K562 (cell line): Measurements from ENCODE around the gene QKI. TPM values are rescaled to one million over a fixed set of nuclear protein-coding genes. Genes with fewer than 3 reads are reported as not detected.
"Not testable (repeated sequence)": the region's sequence is repeated elsewhere in the genome, so short reads cannot be mapped to it uniquely, and the experiment has no call there.

ENCODE experiments used
- ATAC-seq: fragments of 200-7000 bp; cut with Tn5 transposase; 3 replicates; pipeline ENCODE4 v1.9.1; 2020; ENCODE audit warnings: moderate library complexity
- BruUV-seq: library from RNA; stranded (reverse); fragments of 400-500 nt; replicated peaks from 2 replicates; lab custom pipeline; 2021; lab: Mats Ljungman, UMichigan
- CTCF ChIA-PET: fragments of 300-600 bp; formaldehyde crosslinking; extraction: SDS; loops from one replicate; lab custom pipeline; 2021; ENCODE audit warnings: low intra/inter-chr PET ratio; lab: Yijun Ruan, JAX
- POLR2A ChIA-PET: fragments of 300-600, 350-650 bp; sonication (Branson Sonifier 250); formaldehyde crosslinking; extraction: SDS; loops from one replicate; lab custom pipeline; 2021; ENCODE audit warnings: antibody characterized with exemption, inconsistent platforms; lab: Yijun Ruan, JAX
- DNase-seq, 4 experiments: peaks; one replicate each; pipeline versions ENCODE4 v3.0.0 to v3.0.0-alpha.2; 2011 to 2018; ENCODE audit warnings: low spot score in 3 of 4, mixed read lengths in 3 of 4; ENCODE audit errors: extremely low read depth in 1 of 4
- FAIRE-seq: peaks from 2 replicates; lab custom pipeline; 2011; peaks lifted over from hg19 to GRCh38; lab: Jason Lieb, UNC
- H2AFZ ChIP-seq: 2 replicates; pipeline ENCODE4 v1.6.0; 2011; ENCODE audit warnings: low read depth, low read length, control low read depth, inconsistent platforms
- H3K27ac ChIP-seq: fragments of 200-600 bp; 3 replicates; pipeline ENCODE4 v1.8.0; 2011; ENCODE audit warnings: low read depth, mild to moderate bottlenecking, control low read depth, inconsistent platforms, low read length, moderate library complexity, mixed read lengths; ENCODE audit errors: extremely low read depth
- H3K27me3 ChIP-seq, 2 experiments: fragments of 300-600 bp in 1 of 2; 2 replicates in 1 of 2; 3 replicates in 1 of 2; pipeline versions ENCODE4 v1.6.0 to v1.8.0; 2011; ENCODE audit warnings: inconsistent platforms in 2 of 2, low read length in 2 of 2, mild to moderate bottlenecking in 1 of 2, mixed read lengths in 1 of 2, moderate library complexity in 1 of 2; ENCODE audit not compliant: control insufficient read depth in 2 of 2, insufficient read depth in 2 of 2
- H3K36me3 ChIP-seq: fragments of 300-600 bp; 3 replicates; pipeline ENCODE4 v1.8.0; 2011; ENCODE audit warnings: mild to moderate bottlenecking, low read length, inconsistent platforms; ENCODE audit not compliant: control insufficient read depth, insufficient read depth
- H3K4me1 ChIP-seq, 2 experiments: fragments of 200-600 bp in 1 of 2; replicated peaks in 1 of 2; 2 replicates in 1 of 2; 3 replicates in 1 of 2; pipeline versions ENCODE4 v1.5.1 to v1.8.0; 2011; ENCODE audit warnings: inconsistent platforms in 2 of 2, low read length in 2 of 2, mild to moderate bottlenecking in 1 of 2, mixed read lengths in 1 of 2, moderate library complexity in 1 of 2; ENCODE audit not compliant: control insufficient read depth in 2 of 2, insufficient read depth in 2 of 2
- H3K4me2 ChIP-seq: 2 replicates; pipeline ENCODE4 v1.6.1; 2011; ENCODE audit warnings: low read length, control low read depth, inconsistent platforms, mixed read lengths; ENCODE audit not compliant: insufficient read depth
- H3K4me3 ChIP-seq: fragments of 200-600 bp; sonication (generic), shearing (Covaris generic); 2 replicates; pipeline ENCODE4 v1.5.1; 2016; ENCODE audit warnings: control low read depth, inconsistent platforms
- H3K79me2 ChIP-seq: fragments of 200-600 bp; 3 replicates; pipeline ENCODE4 v1.8.0; 2011; ENCODE audit warnings: low read length, inconsistent platforms; ENCODE audit not compliant: control insufficient read depth, insufficient read depth
- H3K9ac ChIP-seq, 2 experiments: 2 replicates each; pipeline versions ENCODE4 v1.6.0 to v1.6.1; 2011; ENCODE audit warnings: low read depth in 2 of 2, low read length in 2 of 2, control low read depth in 1 of 2, inconsistent platforms in 1 of 2, mild to moderate bottlenecking in 1 of 2, mixed read lengths in 1 of 2; ENCODE audit not compliant: insufficient read depth in 1 of 2
- H3K9me1 ChIP-seq: one replicate; pipeline ENCODE4 v1.6.0; 2011; ENCODE audit warnings: inconsistent platforms, mild to moderate bottlenecking, low read length, moderate library complexity; ENCODE audit not compliant: control insufficient read depth, insufficient read depth
- H3K9me3 ChIP-seq: replicated peaks from 2 replicates; pipeline ENCODE4 v1.5.1; 2011; ENCODE audit warnings: low read depth, low read length, inconsistent platforms; ENCODE audit not compliant: control insufficient read depth, insufficient read depth
- H4K20me1 ChIP-seq: replicated peaks from 2 replicates; pipeline ENCODE4 v1.6.1; 2011; ENCODE audit warnings: low read length, inconsistent platforms, mixed read lengths; ENCODE audit not compliant: control insufficient read depth, insufficient read depth
- ADNP ChIP-seq: fragments of 200-800 bp; sonication (Bioruptor generic); IDR thresholded peaks from 2 replicates; pipeline ENCODE4 v1.6.1; 2016; ENCODE audit warnings: missing genetic modification characterization, missing compliant biosample characterization
- BCOR ChIP-seq: fragments of 450-650 bp; IDR thresholded peaks from 2 replicates; pipeline ENCODE4 v1.6.1; 2016
- CBX1 ChIP-seq: sonication (generic); IDR thresholded peaks from 2 replicates; pipeline ENCODE4 v1.6.1; 2016; ENCODE audit warnings: antibody characterized with exemption, low read depth, mild to moderate bottlenecking
- CBX3 ChIP-seq, 2 experiments: IDR thresholded peaks; 1 replicate in 1 of 2; 2 replicates in 1 of 2; pipeline ENCODE4 v1.6.1; 2012; ENCODE audit warnings: inconsistent platforms in 2 of 2, low read length in 2 of 2, borderline replicate concordance in 1 of 2, control low read depth in 1 of 2
- CHD4 ChIP-seq: fragments of 200-600 bp; sonication (generic); IDR thresholded peaks from 3 replicates; pipeline ENCODE4 v1.6.1; 2012; ENCODE audit warnings: low read depth, mild to moderate bottlenecking, mixed read lengths, low read length, inconsistent platforms; ENCODE audit not compliant: insufficient read depth, insufficient replicate concordance, poor library complexity, severe bottlenecking
- FOXK2 ChIP-seq, 2 experiments: fragments of 450-650 bp; IDR thresholded peaks in 1 of 2; conservative IDR thresholded peaks in 1 of 2; 2 replicates each; pipeline ENCODE4 v1.6.1; 2016; ENCODE audit warnings: low read depth in 2 of 2, mild to moderate bottlenecking in 1 of 2
- HDAC2 ChIP-seq: fragments of 450-650 bp; IDR thresholded peaks from 2 replicates; pipeline ENCODE4 v1.6.1; 2016; ENCODE audit warnings: mild to moderate bottlenecking
- KDM1A ChIP-seq, 2 experiments: fragments of 450-650 bp; IDR thresholded peaks; 2 replicates each; pipeline ENCODE4 v1.6.1; 2016; ENCODE audit warnings: mild to moderate bottlenecking in 2 of 2
- RBM25 ChIP-seq: fragments of 200-400 bp; formaldehyde crosslinking; IDR thresholded peaks from 2 replicates; pipeline ENCODE4 v1.6.1; 2018; ENCODE audit warnings: low read length, low read depth, moderate library complexity; ENCODE audit not compliant: severe bottlenecking
- RCOR1 ChIP-seq, 2 experiments: IDR thresholded peaks; 2 replicates each; pipeline ENCODE4 v1.6.1; 2012; ENCODE audit warnings: low read depth in 2 of 2, low read length in 2 of 2, borderline replicate concordance in 1 of 2, improper control_type of control experiment in 1 of 2
- SMARCA4 ChIP-seq: fragments of 450-650 bp; IDR thresholded peaks from 2 replicates; pipeline ENCODE4 v1.6.1; 2016
- STAT5A ChIP-seq: IDR thresholded peaks from 2 replicates; pipeline ENCODE4 v1.6.1; 2012; ENCODE audit warnings: low read length, inconsistent platforms, borderline replicate concordance
- WGBS: fragments of 100-300 bp; shearing (Covaris generic); methylation state at CpG from one replicate; pipeline ENCODE4 v1.1.6; 2016; ENCODE audit warnings: low coverage, mixed read lengths; ENCODE audit not compliant: insufficient coverage; ENCODE audit errors: missing lambda C conversion rate; 5-methylcytosine and 5-hydroxymethylcytosine counted together
- in situ Hi-C: fragments of 300-500 bp; cut with MboI; formaldehyde crosslinking; loops from 4 replicates; pipeline ENCODE4 v1.15.0; 2018; ENCODE audit warnings: inconsistent platforms, mixed read lengths
- intact Hi-C: fragments of 100-400 bp; cut with micrococcal nuclease; formaldehyde crosslinking; loops from 2 replicates; pipeline ENCODE4 v1.14.2; 2022
- polyA plus RNA-seq, 8 experiments: library from polyadenylated mRNA; depleted of rRNA in 4 of 8; stranded (reverse) in 5 of 8; unstranded in 3 of 8; fragments of >200 nt; fragmentation: Nextera tagmentation in 2 of 8; fragmentation: Illumina TruSeq in 1 of 8; extraction: Ambion mirVana in 2 of 8; extraction: Trizol in 1 of 8; gene quantifications; 2 replicates each; pipeline versions ENCODE4 v1.2.1 to v1.2.3, GENCODE V29; 2011 to 2014; ENCODE audit warnings: inconsistent platforms in 1 of 8, missing spikeins in 1 of 8
- total RNA-seq, 7 experiments: library from RNA; depleted of rRNA in 6 of 7; stranded (reverse); fragments of >200 nt in 6 of 7; fragmentation: Illumina TruSeq in 2 of 7; extraction: Trizol in 2 of 7; gene quantifications; 2 replicates each; pipeline versions ENCODE4 v1.2.1 to v1.2.3, GENCODE V29; 2011 to 2021; ENCODE audit warnings: low replicate concordance in 1 of 7

QKI gene
- total and polyA plus RNA-seq, 9 of the 15 experiments (the other 6 are each of a cell fraction or from before 2014, with no cell fraction given), result 20.4 to 215 (median 123) TPM

DNA sequence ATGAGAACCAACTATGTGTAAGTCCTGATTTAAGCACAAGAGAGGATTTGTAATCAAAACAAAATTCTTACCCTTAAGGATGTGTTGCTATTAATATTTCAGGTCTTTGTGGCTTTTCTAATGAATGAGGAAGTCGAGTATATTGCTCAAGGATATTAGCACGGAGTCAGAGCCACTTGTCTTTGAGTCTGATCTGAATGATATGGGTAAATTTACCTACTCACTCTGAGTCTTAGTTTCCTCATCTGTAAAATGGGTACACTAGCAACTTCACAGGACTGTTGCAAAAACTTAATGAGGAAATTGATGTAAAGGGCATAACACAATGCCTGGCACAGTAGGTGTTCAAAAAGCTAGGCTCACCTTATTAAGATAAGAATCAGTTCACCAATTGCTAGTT lies 30.0 kb upstream of the QKI start:
- no peak overlapping the region for H3K9ac ChIP-seq
- CTCF ChIA-PET, result no interaction called here
- TF ChIP-seq ADNP (tag) (peak; percentile 90), KDM1A (IDR thresholded peaks at IDR 0.05) (peak; percentile 25 to 55; a peak in 2 of 4 replicates), CBX3 (IDR thresholded peaks at IDR 0.05; ENCODE audit: borderline replicate concordance in 1 of 2, low read length in 2 of 2) (peak in 1 of 2 experiments; percentile 52; a peak in 1 of 3 replicates), BCOR (peak; percentile 94), FOXK2 (conservative IDR thresholded peaks at IDR 0.05 in 1 of 2, IDR thresholded peaks at IDR 0.05 in 1 of 2; ENCODE audit: low read depth in 2 of 2) (no peak), STAT5A (no peak), RCOR1 (IDR thresholded peaks at IDR 0.05; ENCODE audit: borderline replicate concordance in 1 of 2, low read depth in 2 of 2, low read length in 2 of 2) (peak in 1 of 2 experiments; percentile 49; a peak in 1 of 4 replicates), RBM25 (peak; percentile 94), CBX1 (peak; percentile 52; the same call in 1 of the 2 replicates), SMARCA4 (no peak), CHD4 (peak; percentile 95), HDAC2 (peak; percentile 52; the same call in 1 of the 2 replicates)
- TF ChIP-seq, all 486 proteins: peak for 9
- Histone ChIP-seq H4K20me1 (no peaks in the 10 kb centered on the region), H3K27ac (no peak overlapping the region), H3K9me3 (no peaks in the 10 kb centered on the region), H3K27me3 (peaks cover 44 to 60% of the 10 kb centered on the region in 2 experiments), H3K36me3 (no peaks in the 10 kb centered on the region), H3K9me1 (no peaks in the 10 kb centered on the region), H3K4me1 (peaks cover 0 to 3% of the 10 kb centered on the region in 2 experiments; a peak in 1 of 5 replicates), H3K4me2 (no peak overlapping the region), H3K4me3 (no peak overlapping the region), H3K79me2 (no peaks in the 10 kb centered on the region), H2AFZ (no peak overlapping the region)
- FAIRE-seq (no peak), ATAC-seq (no peak), DNase-seq (no peak)
- no TSS peak for BruUV-seq
- in situ Hi-C loops (no loop called here), intact Hi-C loops (no loop called here)
- POLR2A ChIA-PET, result interaction anchor here (1.6 kb wide), 1 partner anchor 8 kb away, joined by 3 read pairs; no protein-coding TSS in a partner anchor
- 5% methylated on average over 2 of the region's 2 CpGs for WGBS

- H3K27ac ChIP-seq, H3K9me1 ChIP-seq, H3K79me2 ChIP-seq, DNase-seq, H3K9ac ChIP-seq, CTCF ChIA-PET, H2AFZ ChIP-seq, H4K20me1 ChIP-seq, intact Hi-C loops, FAIRE-seq, H3K4me3 ChIP-seq, ATAC-seq, in situ Hi-C loops, H3K4me1 ChIP-seq, H3K9me3 ChIP-seq, H3K36me3 ChIP-seq, H3K4me2 ChIP-seq, BruUV-seq: not testable (repeated sequence)
- H3K27me3 ChIP-seq, result peaks cover 42 to 60% of the 10 kb centered on the region in 2 experiments
- 2% methylated on average over 12 of the region's 13 CpGs for WGBS
- POLR2A ChIA-PET, result interaction anchor here (0.7 to 1.6 kb wide), 2 partner anchors 9 to 47 kb away, joined by 3 to 4 read pairs; no protein-coding TSS in a partner anchor
Observed at GRCh38 chr6:163385503-163385902, 29.0 kb upstream of the QKI start.
